CD14-positive monocyte (primary cell): ENCODE data around the gene FBXO31. TPM values are rescaled to one million over a fixed set of nuclear protein-coding genes. Genes with fewer than 3 reads are reported as not detected.

Source experiments
- DNase-seq, 3 donors: peaks; one replicate each; pipeline ENCODE4 v3.0.0-alpha.2; 2011 to 2022
- H2AFZ ChIP-seq: 2 replicates; pipeline ENCODE4 v1.6.0; 2012; ENCODE audit warnings: mild to moderate bottlenecking, low read depth, low read length, inconsistent platforms; ENCODE audit not compliant: insufficient read depth, poor library complexity, severe bottlenecking
- H3K27ac ChIP-seq, 2 donors: 1 replicate in 1 of 2; 2 replicates in 1 of 2; pipeline ENCODE4 v1.5.1; 2012 to 2013; ENCODE audit warnings: low read length in 2 of 2, control low read depth in 1 of 2, inconsistent platforms in 1 of 2, low read depth in 1 of 2, mild to moderate bottlenecking in 1 of 2
- H3K27me3 ChIP-seq, 2 donors: one replicate each; pipeline versions ENCODE4 v1.6.0 to v1.6.1; 2011 to 2013; ENCODE audit warnings: low read length in 2 of 2; ENCODE audit not compliant: control insufficient read depth in 2 of 2, insufficient read depth in 2 of 2
- H3K36me3 ChIP-seq, 2 donors: replicated peaks in 1 of 2; 1 replicate in 1 of 2; 2 replicates in 1 of 2; pipeline versions ENCODE4 v1.5.1 to v1.6.1; 2012 to 2013; ENCODE audit warnings: low read length in 2 of 2, control low read depth in 1 of 2, inconsistent platforms in 1 of 2, mild to moderate bottlenecking in 1 of 2; ENCODE audit not compliant: insufficient read depth in 2 of 2, control insufficient read depth in 1 of 2
- H3K4me1 ChIP-seq, 2 donors: 1 replicate in 1 of 2; 2 replicates in 1 of 2; pipeline versions ENCODE4 v1.5.1 to v1.6.1; 2012 to 2013; ENCODE audit warnings: low read length in 2 of 2, control low read depth in 1 of 2, inconsistent platforms in 1 of 2, mild to moderate bottlenecking in 1 of 2, moderate library complexity in 1 of 2; ENCODE audit not compliant: insufficient read depth in 2 of 2, control insufficient read depth in 1 of 2
- H3K4me2 ChIP-seq: replicated peaks from 2 replicates; pipeline ENCODE3; 2012; ENCODE audit warnings: low read length, moderate library complexity, mild to moderate bottlenecking; ENCODE audit not compliant: poor library complexity, severe bottlenecking; ENCODE audit errors: extremely low read depth
- H3K4me3 ChIP-seq, 3 experiments: fragments of 200-600 bp in 1 of 3; sonication (generic) in 1 of 3; replicated peaks in 1 of 3; 1 replicate in 2 of 3; 2 replicates in 1 of 3; pipeline ENCODE4 v1.5.1; 2011 to 2013; ENCODE audit warnings: low read length in 3 of 3, mild to moderate bottlenecking in 3 of 3, control low read depth in 2 of 3, low read depth in 2 of 3, inconsistent platforms in 1 of 3, moderate library complexity in 1 of 3
- H3K79me2 ChIP-seq: 2 replicates; pipeline ENCODE4 v1.6.0; 2012; ENCODE audit warnings: mild to moderate bottlenecking, control low read depth, inconsistent platforms, low read length, moderate library complexity; ENCODE audit not compliant: insufficient read depth
- H3K9ac ChIP-seq: 2 replicates; pipeline ENCODE4 v1.6.0; 2017; ENCODE audit warnings: low read length, mild to moderate bottlenecking; ENCODE audit not compliant: insufficient read depth, poor library complexity, severe bottlenecking
- H3K9me3 ChIP-seq, 2 donors: replicated peaks in 1 of 2; 1 replicate in 1 of 2; 2 replicates in 1 of 2; pipeline versions ENCODE4 v1.5.1 to v1.6.1; 2012 to 2013; ENCODE audit warnings: low read length in 2 of 2, control low read depth in 1 of 2; ENCODE audit not compliant: control insufficient read depth in 1 of 2, insufficient read depth in 1 of 2
- H4K20me1 ChIP-seq: 2 replicates; pipeline ENCODE4 v1.6.0; 2012; ENCODE audit warnings: mild to moderate bottlenecking, low read length, control low read depth, moderate library complexity; ENCODE audit not compliant: insufficient read depth
- H3K27ac Mint-ChIP-seq, 7 donors: one replicate each; pipeline ENCODE4 v1.8.0; 2020; ENCODE audit warnings: mild to moderate bottlenecking in 7 of 7, mixed read lengths in 7 of 7, moderate library complexity in 6 of 7, inconsistent platforms in 2 of 7
- H3K27me3 Mint-ChIP-seq, 3 donors: one replicate each; pipeline ENCODE4 v1.8.0; 2021 to 2022; ENCODE audit warnings: low read depth in 3 of 3, mild to moderate bottlenecking in 3 of 3, mixed read lengths in 3 of 3, moderate library complexity in 3 of 3, inconsistent platforms in 1 of 3
- H3K36me3 Mint-ChIP-seq, 2 donors: one replicate each; pipeline ENCODE4 v1.8.0; 2020; ENCODE audit warnings: mixed read lengths in 2 of 2, inconsistent platforms in 1 of 2, mild to moderate bottlenecking in 1 of 2
- H3K4me1 Mint-ChIP-seq: one replicate; pipeline ENCODE4 v1.8.0; 2020; ENCODE audit warnings: mild to moderate bottlenecking, mixed read lengths
- H3K4me3 Mint-ChIP-seq, 2 donors: one replicate each; pipeline ENCODE4 v1.8.0; 2020; ENCODE audit warnings: mild to moderate bottlenecking in 2 of 2, mixed read lengths in 2 of 2, moderate library complexity in 1 of 2
- H3K9me3 Mint-ChIP-seq, 7 donors: one replicate each; pipeline ENCODE4 v1.8.0; 2020 to 2022; ENCODE audit warnings: mixed read lengths in 7 of 7, mild to moderate bottlenecking in 6 of 7, moderate library complexity in 6 of 7, inconsistent platforms in 2 of 7
- WGBS: methylation state at CpG from one replicate; pipeline ENCODE4 v1.1.5; 2013; ENCODE audit warnings: missing lambda C conversion rate; ENCODE audit not compliant: insufficient coverage; 5-methylcytosine and 5-hydroxymethylcytosine counted together
- intact Hi-C, 2 donors: fragments of 100-400 bp; cut with micrococcal nuclease; formaldehyde crosslinking; loops; one replicate each; pipeline versions ENCODE4 v1.15.0 to v1.15.1; 2023
- polyA plus RNA-seq, 3 donors: library from polyadenylated mRNA; depleted of rRNA in 1 of 3; unstranded in 2 of 3; stranded (reverse) in 1 of 3; fragments of 300-500 nt in 2 of 3; fragments of >200 nt in 1 of 3; fragmentation: Illumina TruSeq in 2 of 3; gene quantifications; 1 replicate in 2 of 3; 2 replicates in 1 of 3; pipeline ENCODE4 v1.2.3, GENCODE V29; 2012 to 2021
- TF ChIP-seq, protein P1 (sequence below): fragments of 200-600 bp; IDR thresholded peaks from one replicate; pipeline ENCODE4 v1.8.0; 2022; ENCODE audit warnings: antibody characterized with exemption, mild to moderate bottlenecking

Gene FBXO31
- polyA plus RNA-seq, 3 donors = 2.0 to 5.6 (median 3.3) TPM

DNA sequence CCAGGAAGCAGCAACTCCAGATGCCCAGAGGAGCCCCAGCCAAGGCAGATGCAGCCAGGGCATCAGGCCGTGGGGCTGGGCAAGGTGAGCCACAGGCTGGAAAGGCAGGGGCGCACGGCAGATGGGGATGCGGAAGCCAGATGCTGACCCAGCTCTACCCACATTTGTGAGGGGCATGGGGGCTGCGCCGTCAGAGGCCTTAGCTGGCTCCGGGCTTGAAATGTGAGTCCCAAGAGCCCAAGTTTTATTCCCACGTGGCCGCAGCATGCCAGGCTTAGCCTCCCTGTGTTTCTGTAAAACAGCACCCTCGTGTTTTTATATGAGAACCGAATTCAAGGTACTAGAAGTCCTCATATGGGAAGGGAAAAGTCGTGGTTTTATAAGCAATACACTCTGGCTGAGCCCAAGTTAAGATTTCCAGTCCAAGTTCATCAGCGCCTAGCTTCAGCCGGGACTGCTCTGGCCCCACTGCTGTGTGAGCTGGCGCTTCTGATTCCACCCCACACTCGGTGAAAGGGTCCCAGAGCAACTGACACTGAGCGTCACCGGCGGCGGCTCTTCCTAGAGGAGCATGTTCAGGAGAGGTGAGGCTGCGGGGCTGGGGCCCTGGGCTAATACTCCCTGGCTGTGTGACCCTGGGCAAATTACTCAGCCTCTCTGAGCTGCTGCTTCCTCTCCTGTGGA is 59.7 kb downstream of the FBXO31 start:
- H3K4me2 ChIP-seq = no peak overlapping the region
- no peak for DNase-seq
- no peaks in the 10 kb centered on the region for H3K9me3 ChIP-seq
- no peaks in the 10 kb centered on the region for H3K4me1 Mint-ChIP-seq
- no peaks in the 10 kb centered on the region for H3K9me3 Mint-ChIP-seq
- no peaks in the 10 kb centered on the region for H3K27me3 ChIP-seq
- no peaks in the 10 kb centered on the region for H3K79me2 ChIP-seq
- peaks cover 1 to 8% (median 4%) of the 10 kb centered on the region in 3 donors for H3K27me3 Mint-ChIP-seq
- TF ChIP-seq, protein P1, sequence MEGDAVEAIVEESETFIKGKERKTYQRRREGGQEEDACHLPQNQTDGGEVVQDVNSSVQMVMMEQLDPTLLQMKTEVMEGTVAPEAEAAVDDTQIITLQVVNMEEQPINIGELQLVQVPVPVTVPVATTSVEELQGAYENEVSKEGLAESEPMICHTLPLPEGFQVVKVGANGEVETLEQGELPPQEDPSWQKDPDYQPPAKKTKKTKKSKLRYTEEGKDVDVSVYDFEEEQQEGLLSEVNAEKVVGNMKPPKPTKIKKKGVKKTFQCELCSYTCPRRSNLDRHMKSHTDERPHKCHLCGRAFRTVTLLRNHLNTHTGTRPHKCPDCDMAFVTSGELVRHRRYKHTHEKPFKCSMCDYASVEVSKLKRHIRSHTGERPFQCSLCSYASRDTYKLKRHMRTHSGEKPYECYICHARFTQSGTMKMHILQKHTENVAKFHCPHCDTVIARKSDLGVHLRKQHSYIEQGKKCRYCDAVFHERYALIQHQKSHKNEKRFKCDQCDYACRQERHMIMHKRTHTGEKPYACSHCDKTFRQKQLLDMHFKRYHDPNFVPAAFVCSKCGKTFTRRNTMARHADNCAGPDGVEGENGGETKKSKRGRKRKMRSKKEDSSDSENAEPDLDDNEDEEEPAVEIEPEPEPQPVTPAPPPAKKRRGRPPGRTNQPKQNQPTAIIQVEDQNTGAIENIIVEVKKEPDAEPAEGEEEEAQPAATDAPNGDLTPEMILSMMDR = no peak
- H2AFZ ChIP-seq = no peak overlapping the region
- H3K27ac ChIP-seq = no peak overlapping the region
- 96% methylated on average over 21 of the region's 21 CpGs for WGBS
- H3K4me3 Mint-ChIP-seq = no peak overlapping the region
- no peak overlapping the region for H3K4me3 ChIP-seq
- no peak overlapping the region for H3K27ac Mint-ChIP-seq
- no peak overlapping the region for H3K9ac ChIP-seq
- intact Hi-C loops = no loop called here
- peaks cover 0 to 2% of the 10 kb centered on the region in 2 donors for H3K36me3 ChIP-seq
- H3K4me1 ChIP-seq = no peaks in the 10 kb centered on the region
- H3K36me3 Mint-ChIP-seq = peaks cover 0 to 2% of the 10 kb centered on the region in 2 donors
- no peaks in the 10 kb centered on the region for H4K20me1 ChIP-seq

DNA sequence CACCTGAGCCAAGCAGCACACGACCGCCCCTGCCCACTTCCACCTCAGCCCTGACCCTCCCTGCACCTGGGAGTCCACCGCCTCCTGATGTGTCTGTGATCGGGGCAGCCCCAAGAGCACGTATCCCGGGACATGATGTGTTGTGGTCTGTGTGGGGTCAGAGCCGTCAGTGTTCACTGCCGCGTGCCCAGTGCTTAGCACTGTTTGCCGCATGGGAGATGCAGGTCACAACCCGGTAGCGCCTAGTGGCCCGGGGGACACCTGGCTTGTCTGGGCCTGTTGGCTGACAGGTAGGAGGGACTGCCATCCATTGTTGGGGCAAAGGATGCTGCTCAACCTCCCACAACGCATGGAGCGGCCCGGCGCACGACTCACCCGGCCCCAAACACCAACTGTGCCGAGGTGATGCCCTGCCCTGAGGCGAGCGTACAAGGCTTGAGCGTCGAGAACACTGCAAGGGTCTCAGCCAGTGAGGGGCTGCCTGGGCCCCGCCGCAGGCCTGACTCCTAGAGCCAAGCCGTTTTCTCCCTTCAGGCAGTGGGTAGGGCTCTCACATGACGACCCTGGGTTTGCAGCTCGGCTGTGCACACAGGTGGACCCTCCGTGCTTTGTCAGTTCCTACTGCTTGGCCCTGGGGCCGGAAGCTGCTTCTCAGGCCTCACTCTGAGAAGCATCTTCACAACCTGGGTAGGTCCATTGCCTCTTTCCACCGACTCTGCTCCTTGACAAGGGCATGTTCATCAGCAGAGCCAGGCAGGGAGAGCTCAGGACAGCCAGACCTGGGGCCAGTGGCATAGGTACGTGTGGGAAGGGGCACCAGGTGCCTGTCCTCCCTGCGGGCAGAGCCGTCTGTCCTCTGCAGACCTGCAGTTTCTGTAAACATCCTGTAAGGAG is 60.5 kb downstream of the FBXO31 start:
- peaks cover 3% of the 10 kb centered on the region in 2 donors for H3K4me1 ChIP-seq
- H3K9me3 Mint-ChIP-seq = no peaks in the 10 kb centered on the region
- H3K27me3 Mint-ChIP-seq = peaks cover 1 to 8% (median 2%) of the 10 kb centered on the region in 3 donors
- H3K4me3 Mint-ChIP-seq = no peak overlapping the region
- no peak overlapping the region for H3K4me3 ChIP-seq
- DNase-seq = no peak
- no peaks in the 10 kb centered on the region for H3K36me3 Mint-ChIP-seq
- H3K27ac Mint-ChIP-seq = peak overlapping the region in 2 of 7 donors; percentile 33 to 79
- peaks cover 5% of the 10 kb centered on the region for H3K4me1 Mint-ChIP-seq
- H3K79me2 ChIP-seq = peaks cover 5% of the 10 kb centered on the region
- no peak overlapping the region for H3K4me2 ChIP-seq
- H3K9ac ChIP-seq = no peak overlapping the region
- intact Hi-C loops = no loop called here
- WGBS = 96% methylated on average over 30 of the region's 35 CpGs
- H3K27ac ChIP-seq = no peak overlapping the region
- no peaks in the 10 kb centered on the region for H4K20me1 ChIP-seq
- H3K27me3 ChIP-seq = no peaks in the 10 kb centered on the region
- H3K9me3 ChIP-seq = no peaks in the 10 kb centered on the region
- TF ChIP-seq, protein P1 = no peak
- no peaks in the 10 kb centered on the region for H3K36me3 ChIP-seq
- H2AFZ ChIP-seq = no peak overlapping the region
